GM12873 (cell line): ENCODE results near the gene SIPA1L3.

Experiments
- CTCF ChIP-seq: IDR thresholded peaks from 2 replicates; pipeline ENCODE4 v1.5.1; 2012; ENCODE audit warnings: low read depth, mild to moderate bottlenecking, moderate library complexity, low read length, control low read depth; ENCODE audit not compliant: insufficient read depth; ENCODE audit errors: missing control alignments

Gene SIPA1L3

GRCh38 chr19:37980419-37981170 is 73.6 kb downstream of the SIPA1L3 start:
- TF ChIP-seq CTCF: no peak

GRCh38 chr19:37981785-37982475 is 74.9 kb downstream of the SIPA1L3 start:
- no peak for TF ChIP-seq CTCF

- TF ChIP-seq CTCF: no peak
Observed at GRCh38 chr19:37982655-37983054, 75.6 kb downstream of the SIPA1L3 start.

GRCh38 chr19:37983153-37983552 is 76.1 kb downstream of the SIPA1L3 start:
- no peak for TF ChIP-seq CTCF

- TF ChIP-seq CTCF: no peak
Observed at GRCh38 chr19:37983916-37984315, 76.9 kb downstream of the SIPA1L3 start.

- TF ChIP-seq CTCF: no peak
Observed at GRCh38 chr19:37986048-37986750, 79.2 kb downstream of the SIPA1L3 start.
